NCI-H146 treated with DMSO at 0.1 percent for 48 hours (cell line): ENCODE data around the gene FAM124B.

Experiments
- DNase-seq: peaks from one replicate; lab custom pipeline; 2025; ENCODE audit not compliant: unreplicated experiment; lab: John Stamatoyannopoulos, UW

Gene FAM124B

GRCh38 chr2:224401641-224402342, at the start of gene FAM124B:
Gene FAM124B (minus strand): TSS chr2:224402107. CDS start chr2:224401768, 339 bp downstream.
- DNase-seq = no peak

GRCh38 chr2:224449212-224450147, 47.6 kb upstream of the FAM124B start:
- DNase-seq = no peak

DNA sequence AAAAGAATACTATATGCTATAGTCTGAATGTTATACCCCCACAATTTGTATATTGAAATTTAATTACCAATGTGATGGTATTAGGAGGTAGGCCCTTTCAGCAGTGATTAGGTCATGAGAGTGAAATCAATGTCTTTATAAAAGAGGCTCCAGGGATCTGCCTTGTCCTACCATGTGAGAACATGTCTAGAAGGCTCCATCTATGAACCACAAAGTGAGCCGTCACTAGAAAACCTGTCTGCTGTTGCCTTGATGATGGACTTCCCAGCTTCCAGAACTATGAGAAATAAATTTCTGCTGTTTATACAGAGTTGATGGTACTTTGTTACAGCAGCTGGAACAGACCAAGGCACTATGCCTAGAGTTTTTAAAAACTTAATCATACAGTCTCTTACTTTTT, 46.3 kb upstream of the FAM124B start:
- DNase-seq = no peak

GRCh38 chr2:224444783-224445182, 42.9 kb upstream of the FAM124B start:
- no peak for DNase-seq

- no peak for DNase-seq
Observed at GRCh38 chr2:224444021-224444420, 42.1 kb upstream of the FAM124B start.

GRCh38 chr2:224442071-224442967, 40.4 kb upstream of the FAM124B start:
- no peak for DNase-seq

GRCh38 chr2:224440988-224441387, 39.1 kb upstream of the FAM124B start:
- no peak for DNase-seq

DNA sequence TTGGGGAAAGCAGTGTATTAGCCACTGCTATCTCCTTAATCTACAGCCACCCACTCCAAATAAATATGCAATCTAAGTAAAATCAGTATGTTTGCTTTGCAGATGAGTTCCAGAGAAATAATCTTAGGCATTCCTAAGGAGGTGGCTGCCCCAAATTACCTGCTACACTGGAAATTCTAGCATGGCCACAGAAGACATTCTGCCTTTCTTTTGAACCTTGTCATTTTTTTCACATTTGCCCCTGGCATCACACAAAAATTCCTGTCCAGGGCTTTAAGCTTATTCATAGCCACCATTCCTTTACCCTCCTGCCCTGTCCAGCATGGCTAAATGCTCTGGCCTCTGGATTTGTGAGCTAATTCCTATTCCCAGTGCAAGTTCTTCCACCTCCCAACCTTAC, 36.8 kb upstream of the FAM124B start:
- no peak for DNase-seq

GRCh38 chr2:224436634-224437033, 34.7 kb upstream of the FAM124B start:
- DNase-seq = no peak

GRCh38 chr2:224434618-224435017, 32.7 kb upstream of the FAM124B start:
- DNase-seq = no peak

DNA sequence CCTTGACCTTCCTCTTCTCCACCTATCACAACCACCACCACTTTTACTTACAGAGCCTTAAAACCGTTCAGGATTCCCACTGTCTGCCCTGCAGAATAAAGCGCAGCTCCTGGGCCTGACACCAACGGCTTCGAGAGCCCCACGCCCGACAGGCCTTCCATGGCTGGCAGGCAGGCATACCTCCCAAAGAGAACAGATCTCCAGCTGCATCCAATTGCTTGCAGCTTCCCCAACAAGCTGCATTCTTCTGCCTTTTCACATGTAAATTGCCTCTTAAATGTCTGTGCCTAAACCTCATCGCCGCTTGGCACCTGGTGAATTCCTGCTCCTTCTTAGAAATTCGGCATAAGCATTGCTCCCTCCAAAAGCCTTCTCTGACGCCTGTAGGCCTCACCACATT, 31.5 kb upstream of the FAM124B start:
- no peak for DNase-seq

- no peak for DNase-seq
Observed at GRCh38 chr2:224432003-224432579, 30.2 kb upstream of the FAM124B start.

- DNase-seq = no peak
Observed at GRCh38 chr2:224429441-224429810, 27.5 kb upstream of the FAM124B start.

GRCh38 chr2:224428787-224429440, 27.0 kb upstream of the FAM124B start:
- no peak for DNase-seq

GRCh38 chr2:224427471-224427870, 25.6 kb upstream of the FAM124B start:
- DNase-seq = no peak

GRCh38 chr2:224426656-224427055, 24.7 kb upstream of the FAM124B start:
- DNase-seq = no peak

DNA sequence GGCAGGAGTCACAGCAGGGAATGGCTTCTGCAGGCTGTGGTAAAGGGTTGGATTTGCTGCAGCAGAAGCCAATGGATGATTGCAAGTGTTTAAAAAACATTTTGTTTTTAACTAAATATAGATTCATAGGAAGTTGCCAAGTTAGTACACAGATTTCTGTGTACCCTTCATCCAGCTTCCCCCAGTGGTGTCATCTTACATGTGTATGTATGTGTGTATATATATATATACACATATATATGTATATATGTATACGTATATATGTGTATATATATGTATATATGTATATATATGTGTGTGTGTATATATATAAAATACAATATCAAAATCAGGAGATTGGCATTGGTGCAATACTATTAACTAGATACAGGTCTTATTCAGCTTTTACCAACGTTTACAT, 19.2 kb upstream of the FAM124B start:
- no peak for DNase-seq

- DNase-seq = no peak
Observed at GRCh38 chr2:224417947-224418346, 16.0 kb upstream of the FAM124B start.

- no peak for DNase-seq
Observed at GRCh38 chr2:224417361-224417729, 15.4 kb upstream of the FAM124B start.

DNA sequence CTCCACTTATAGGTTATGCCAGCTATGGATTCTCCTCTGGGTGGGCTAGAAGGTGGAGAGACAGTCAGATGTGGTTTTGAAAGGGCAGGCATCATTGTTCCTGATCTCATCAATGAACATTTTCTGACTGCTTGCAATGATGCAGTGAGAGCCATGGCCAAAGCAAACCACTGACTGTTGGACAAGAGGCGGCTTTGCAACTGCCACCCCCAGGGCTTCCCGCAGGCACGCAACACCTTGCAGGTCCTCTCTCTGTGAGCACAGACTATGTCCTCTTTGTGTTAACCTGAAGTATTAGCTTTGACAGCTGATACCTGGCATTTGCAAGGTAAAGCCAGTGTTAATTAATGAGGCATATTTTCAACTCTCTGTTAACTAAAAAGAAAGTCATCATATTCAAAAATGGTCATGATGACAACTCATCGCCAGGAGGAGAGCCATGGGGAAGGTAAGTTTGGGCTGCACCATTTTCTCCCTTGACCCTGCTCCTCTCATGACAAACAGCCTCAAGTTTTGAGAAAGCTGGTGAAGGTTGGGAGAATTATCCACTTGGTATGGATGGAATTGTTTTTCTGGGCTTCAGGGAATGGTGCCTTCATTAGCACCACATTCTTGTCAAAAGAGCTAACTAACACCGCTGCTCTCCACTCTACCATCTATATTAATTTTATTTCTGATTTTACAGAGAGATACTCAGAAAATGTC, 14.9 kb upstream of the FAM124B start:
- no peak for DNase-seq
